ENCODE measurements around the gene DHTKD1.

The DHTKD1 gene

GRCh38 chr10:12019283-12019971 is 49.3 kb upstream of the DHTKD1 start (continued):
- TF ChIP-seq ZBTB49 (tag by site-specific recombination; IDR thresholded peaks at IDR 0.05; ENCODE audit: low read depth) (no peak), ZNF366 (tag by site-specific recombination; conservative IDR thresholded peaks at IDR 0.05) (peak; percentile 16; the same call in 1 of the 2 replicates), ZNF146 (tag by site-specific recombination; IDR thresholded peaks at IDR 0.05) (no peak), ZNF664 (tag by site-specific recombination; IDR thresholded peaks at IDR 0.05) (no peak), GLIS1 (tag by site-specific recombination; IDR thresholded peaks at IDR 0.05) (peak; percentile 71; the same call in 1 of the 2 replicates), ZNF48 (tag by site-specific recombination; IDR thresholded peaks at IDR 0.05) (no peak), ZNF558 (tag by site-specific recombination; IDR thresholded peaks at IDR 0.05) (no peak), ZNF600 (tag by site-specific recombination; IDR thresholded peaks at IDR 0.05) (peak; percentile 99), ZNF654 (tag by site-specific recombination; IDR thresholded peaks at IDR 0.05; ENCODE audit: low read depth) (peak; percentile 6; the same call in 1 of the 2 replicates), ZFP41 (tag by site-specific recombination; IDR thresholded peaks at IDR 0.05; ENCODE audit: borderline replicate concordance) (no peak), GFI1B (tag by site-specific recombination; IDR thresholded peaks at IDR 0.05) (no peak), BCL11A (tag by site-specific recombination; IDR thresholded peaks at IDR 0.05; ENCODE audit: low read depth) (0 out of 2 replicates have a peak, but pooled peaks have one; percentile 9), GLIS2 (tag by site-specific recombination; IDR thresholded peaks at IDR 0.05) (peak; percentile 41; the same call in 1 of the 2 replicates), EGR2 (tag by site-specific recombination; IDR thresholded peaks at IDR 0.05; ENCODE audit: low read depth) (peak; percentile 87), ZNF571 (tag by site-specific recombination; IDR thresholded peaks at IDR 0.05) (no peak), PRDM6 (tag by site-specific recombination; IDR thresholded peaks at IDR 0.05) (peak; percentile 87), ZNF670 (tag by site-specific recombination; IDR thresholded peaks at IDR 0.05; ENCODE audit: low read depth) (no peak), ZNF174 (tag by site-specific recombination; IDR thresholded peaks at IDR 0.05) (no peak), ZNF580 (tag by site-specific recombination; IDR thresholded peaks at IDR 0.05) (no peak), WT1 (tag by site-specific recombination; IDR thresholded peaks at IDR 0.05) (peak; percentile 55; the same call in 1 of the 2 replicates), ZNF221 (tag by site-specific recombination; IDR thresholded peaks at IDR 0.05; ENCODE audit: borderline replicate concordance) (no peak), ZNF280C (tag by site-specific recombination; IDR thresholded peaks at IDR 0.05) (no peak)
